Measurements from ENCODE around the gene BOLL. TPM values are rescaled to one million over a fixed set of nuclear protein-coding genes. Genes with fewer than 3 reads are reported as not detected.

Gene BOLL
- total RNA-seq, 4 donors from 2014 or later: not detected

GRCh38 chr2:197803033-197803444, 17.9 kb upstream of the BOLL start:
- no peak overlapping the region for H3K27ac ChIP-seq
- no peaks in the 10 kb centered on the region for H3K4me1 ChIP-seq
- no peak for DNase-seq
- no peaks in the 10 kb centered on the region for H3K27me3 ChIP-seq
- H3K4me3 ChIP-seq: no peak overlapping the region
- H3K9me3 ChIP-seq: no peaks in the 10 kb centered on the region
- H3K36me3 ChIP-seq: no peaks in the 10 kb centered on the region
- no peak for TF ChIP-seq POLR2A (IDR thresholded peaks at IDR 0.05)
- TF ChIP-seq CTCF (IDR thresholded peaks at IDR 0.05): peak; percentile 80 to 83 (median 82)
- intact Hi-C loops (cut with DNase I; ENCODE audit: low total_unique reads): loop anchor here (5.0 kb wide), 2 partner anchors 324 to 494 kb away; no protein-coding TSS in a partner anchor

- intact Hi-C loops (cut with DNase I; ENCODE audit: low total_unique reads): loop anchor here (5.0 kb wide), 2 partner anchors 326 to 496 kb away; no protein-coding TSS in a partner anchor
- Histone ChIP-seq H3K4me1 (no peaks in the 10 kb centered on the region), H3K27ac (no peak overlapping the region), H3K27me3 (no peaks in the 10 kb centered on the region), H3K9me3 (no peaks in the 10 kb centered on the region), H3K36me3 (no peaks in the 10 kb centered on the region), H3K4me3 (no peak overlapping the region)
- TF ChIP-seq POLR2A (IDR thresholded peaks at IDR 0.05) (no peak), CTCF (IDR thresholded peaks at IDR 0.05) (no peak)
- no peak for DNase-seq
Measured at GRCh38 chr2:197801033-197801432, 15.9 kb upstream of the BOLL start.

- intact Hi-C loops (cut with DNase I; ENCODE audit: low total_unique reads): loop anchor here (5.0 kb wide), 2 partner anchors 327 to 497 kb away; no protein-coding TSS in a partner anchor
- Histone ChIP-seq H3K36me3 (no peaks in the 10 kb centered on the region), H3K9me3 (no peaks in the 10 kb centered on the region), H3K4me3 (no peak overlapping the region), H3K4me1 (no peaks in the 10 kb centered on the region), H3K27ac (no peak overlapping the region), H3K27me3 (no peaks in the 10 kb centered on the region)
- DNase-seq: no peak
- no peak for TF ChIP-seq CTCF (IDR thresholded peaks at IDR 0.05)
- no peak for TF ChIP-seq POLR2A (IDR thresholded peaks at IDR 0.05)
Measured at GRCh38 chr2:197800091-197800490, 15.0 kb upstream of the BOLL start.

- intact Hi-C loops (cut with DNase I; ENCODE audit: low total_unique reads): no loop called here
- Histone ChIP-seq H3K27me3 (no peaks in the 10 kb centered on the region), H3K36me3 (no peaks in the 10 kb centered on the region), H3K27ac (no peak overlapping the region), H3K4me3 (no peak overlapping the region), H3K4me1 (no peaks in the 10 kb centered on the region), H3K9me3 (no peaks in the 10 kb centered on the region)
- TF ChIP-seq POLR2A (IDR thresholded peaks at IDR 0.05): no peak
- TF ChIP-seq CTCF (IDR thresholded peaks at IDR 0.05): no peak
- DNase-seq: no peak
Measured at GRCh38 chr2:197799068-197799467, 13.9 kb upstream of the BOLL start.

- Histone ChIP-seq H3K27me3 (no peaks in the 10 kb centered on the region), H3K36me3 (no peaks in the 10 kb centered on the region), H3K9me3 (no peaks in the 10 kb centered on the region), H3K27ac (no peak overlapping the region), H3K4me3 (no peak overlapping the region), H3K4me1 (no peaks in the 10 kb centered on the region)
- no peak for TF ChIP-seq POLR2A (IDR thresholded peaks at IDR 0.05)
- TF ChIP-seq CTCF (IDR thresholded peaks at IDR 0.05): no peak
- intact Hi-C loops (cut with DNase I; ENCODE audit: low total_unique reads): no loop called here
- DNase-seq: no peak
Measured at GRCh38 chr2:197798187-197798586, 13.1 kb upstream of the BOLL start.
